B cell (primary cell): ENCODE data around the gene NOS1AP. TPM values are rescaled to one million over a fixed set of nuclear protein-coding genes. Genes with fewer than 3 reads are reported as not detected.

ENCODE experiments used
- ATAC-seq: fragments of 200-7000 bp; cut with Tn5 transposase; one replicate; pipeline ENCODE4 v1.10.0; 2021; ENCODE audit warnings: low read depth, mild to moderate bottlenecking, moderate number of reproducible peaks, moderate library complexity
- CTCF ChIA-PET: fragments of 350-600 bp; sonication (Branson Sonifier 250); formaldehyde crosslinking; loops from one replicate; lab custom pipeline; 2021; ENCODE audit warnings: antibody characterized with exemption, inconsistent platforms; lab: Charles Lee
- POLR2A ChIA-PET: fragments of 350-600 bp; sonication (Branson Sonifier 250); formaldehyde crosslinking; loops from one replicate; lab custom pipeline; 2021; ENCODE audit warnings: antibody characterized with exemption; lab: Charles Lee
- DNase-seq: peaks from one replicate; pipeline ENCODE4 v3.0.0; 2013
- H2AFZ ChIP-seq: 2 replicates; pipeline ENCODE4 v1.6.1; 2012; ENCODE audit warnings: mild to moderate bottlenecking, low read depth, low read length; ENCODE audit not compliant: insufficient read depth, poor library complexity, severe bottlenecking
- H3K27ac ChIP-seq, 2 donors: 1 replicate in 1 of 2; 2 replicates in 1 of 2; pipeline ENCODE4 v1.5.1; 2012 to 2013; ENCODE audit warnings: low read length in 2 of 2, mild to moderate bottlenecking in 2 of 2, moderate library complexity in 1 of 2
- H3K27me3 ChIP-seq, 4 experiments: fragments of 200-600 bp in 1 of 4; sonication (generic) in 1 of 4; replicated peaks in 1 of 4; 1 replicate in 2 of 4; 2 replicates in 2 of 4; pipeline versions ENCODE4 v1.6.1 to v1.7.0; 2013 to 2016; ENCODE audit warnings: low read length in 3 of 4, mild to moderate bottlenecking in 2 of 4, mixed read lengths in 1 of 4, moderate library complexity in 1 of 4; ENCODE audit not compliant: insufficient read depth in 4 of 4, control insufficient read depth in 3 of 4; ENCODE audit errors: control extremely low read depth in 1 of 4
- H3K36me3 ChIP-seq, 2 experiments: replicated peaks in 1 of 2; 1 replicate in 1 of 2; 2 replicates in 1 of 2; pipeline versions ENCODE4 v1.6.1 to v1.7.1; 2013; ENCODE audit warnings: low read length in 1 of 2; ENCODE audit not compliant: insufficient read depth in 2 of 2, control insufficient read depth in 1 of 2; ENCODE audit errors: control extremely low read depth in 1 of 2, extremely low read depth in 1 of 2
- H3K4me1 ChIP-seq, 2 donors: fragments of 200-600 bp in 1 of 2; sonication (generic) in 1 of 2; 1 replicate in 1 of 2; 2 replicates in 1 of 2; pipeline versions ENCODE4 v1.5.1 to v1.6.1; 2013 to 2017; ENCODE audit warnings: low read length in 2 of 2; ENCODE audit not compliant: control insufficient read depth in 2 of 2, insufficient read depth in 2 of 2
- H3K4me2 ChIP-seq: replicated peaks from 2 replicates; pipeline ENCODE3; 2012; ENCODE audit warnings: mild to moderate bottlenecking, low read depth, low read length; ENCODE audit not compliant: poor library complexity, severe bottlenecking
- H3K4me3 ChIP-seq, 5 experiments: fragments of 200-600 bp in 1 of 5; sonication (generic) in 1 of 5; 1 replicate in 3 of 5; 2 replicates in 2 of 5; pipeline versions ENCODE4 v1.5.1 to v1.7.0; 2011 to 2016; ENCODE audit warnings: low read length in 4 of 5, mild to moderate bottlenecking in 4 of 5, low read depth in 2 of 5, control low read depth in 1 of 5, moderate library complexity in 1 of 5; ENCODE audit not compliant: insufficient read depth in 1 of 5; ENCODE audit errors: control extremely low read depth in 1 of 5, extremely low read depth in 1 of 5
- H3K79me2 ChIP-seq: fragments of 200-600 bp; sonication (generic); one replicate; pipeline ENCODE4 v1.6.0; 2016; ENCODE audit warnings: low read length; ENCODE audit not compliant: control insufficient read depth, insufficient read depth
- H3K9ac ChIP-seq: fragments of 200-600 bp; sonication (generic); 2 replicates; pipeline ENCODE4 v1.6.1; 2017; ENCODE audit warnings: mild to moderate bottlenecking, low read length, moderate library complexity
- H3K9me3 ChIP-seq, 3 donors: one replicate each; pipeline versions ENCODE4 v1.6.1 to v1.7.1; 2013; ENCODE audit warnings: low read length in 2 of 3; ENCODE audit not compliant: control insufficient read depth in 2 of 3, insufficient read depth in 1 of 3; ENCODE audit errors: control extremely low read depth in 1 of 3
- H4K20me1 ChIP-seq: 2 replicates; pipeline ENCODE4 v1.6.0; 2012; ENCODE audit warnings: mild to moderate bottlenecking, low read length; ENCODE audit not compliant: insufficient read depth, control insufficient read depth, poor library complexity, severe bottlenecking
- H3K27ac Mint-ChIP-seq: one replicate; pipeline ENCODE4 v1.8.0; 2021; ENCODE audit warnings: mixed read lengths
- H3K27me3 Mint-ChIP-seq: one replicate; pipeline ENCODE4 v1.8.0; 2021; ENCODE audit warnings: mixed read lengths
- H3K4me1 Mint-ChIP-seq: one replicate; pipeline ENCODE4 v1.8.0; 2021; ENCODE audit warnings: mixed read lengths
- H3K4me3 Mint-ChIP-seq: one replicate; pipeline ENCODE4 v1.8.0; 2021; ENCODE audit warnings: mixed read lengths
- H3K9me3 Mint-ChIP-seq: one replicate; pipeline ENCODE4 v1.8.0; 2022; ENCODE audit warnings: mixed read lengths; ENCODE audit not compliant: insufficient read depth
- CTCF ChIP-seq: fragments of 200-600 bp; IDR thresholded peaks from one replicate; pipeline ENCODE4 v1.8.0; 2022; ENCODE audit warnings: antibody characterized with exemption, mild to moderate bottlenecking
- EZH2 ChIP-seq: IDR thresholded peaks from 2 replicates; pipeline ENCODE4 v1.6.1; 2012; ENCODE audit warnings: borderline replicate concordance, low read depth, mild to moderate bottlenecking, moderate library complexity, low read length; ENCODE audit not compliant: insufficient read depth, poor library complexity, severe bottlenecking
- WGBS: methylation state at CpG from one replicate; pipeline ENCODE4 v1.1.5; 2013; ENCODE audit warnings: missing lambda C conversion rate; ENCODE audit not compliant: insufficient coverage; 5-methylcytosine and 5-hydroxymethylcytosine counted together
- intact Hi-C: fragments of 100-400 bp; cut with micrococcal nuclease; formaldehyde crosslinking; loops from one replicate; pipeline ENCODE4 v1.10.0; 2022
- polyA plus RNA-seq: library from polyadenylated mRNA; depleted of rRNA; stranded (reverse); fragments of >200 nt; gene quantifications from 2 replicates; pipeline ENCODE4 v1.2.3, GENCODE V29; 2012
- total RNA-seq, 2 donors: library from RNA; stranded (reverse); fragments of 120-200 nt in 1 of 2; gene quantifications; 1 replicate in 1 of 2; 2 replicates in 1 of 2; pipeline versions ENCODE4 v1.2.3 to v1.2.4, GENCODE V29; 2013 to 2022

The NOS1AP gene
- total and polyA plus RNA-seq, 2 donors (not counting 1 experiment from before 2014, with no cell fraction given): 0.32 TPM; not detected in 1

- intact Hi-C loops: no loop called here
- Histone ChIP-seq H3K27ac (no peak overlapping the region), H3K4me1 (no peaks in the 10 kb centered on the region), H3K4me2 (no peak overlapping the region), H4K20me1 (no peaks in the 10 kb centered on the region), H3K27me3 (peaks cover 0 to 5% (median 0%) of the 10 kb centered on the region in 4 experiments), H3K4me3 (no peak overlapping the region), H3K9me3 (no peaks in the 10 kb centered on the region), H2AFZ (no peak overlapping the region), H3K36me3 (no peaks in the 10 kb centered on the region), H3K79me2 (no peaks in the 10 kb centered on the region), H3K9ac (no peak overlapping the region)
- Mint-ChIP-seq H3K9me3 (no peaks in the 10 kb centered on the region), H3K4me3 (no peak overlapping the region), H3K27me3 (peaks cover 39% of the 10 kb centered on the region), H3K4me1 (no peaks in the 10 kb centered on the region), H3K27ac (no peak overlapping the region)
- no peak for TF ChIP-seq EZH2
- no peak for TF ChIP-seq CTCF
- ATAC-seq: no peak
- POLR2A ChIA-PET: no interaction called here
- CTCF ChIA-PET: no interaction called here
- no peak for DNase-seq
Measured at GRCh38 chr1:162333991-162334390, 264.5 kb downstream of the NOS1AP start.

- no peak overlapping the region for H3K9ac ChIP-seq
- H3K4me3 ChIP-seq: no peak overlapping the region
- no peaks in the 10 kb centered on the region for H3K4me1 Mint-ChIP-seq
- H3K79me2 ChIP-seq: no peaks in the 10 kb centered on the region
- ChIA-PET POLR2A (no interaction called here), CTCF (no interaction called here)
- ATAC-seq (no peak), DNase-seq (no peak)
- no peak overlapping the region for H2AFZ ChIP-seq
- intact Hi-C loops: no loop called here
- no peak overlapping the region for H3K27ac ChIP-seq
- H3K9me3 ChIP-seq: no peaks in the 10 kb centered on the region
- H3K27ac Mint-ChIP-seq: no peak overlapping the region
- no peak overlapping the region for H3K4me2 ChIP-seq
- TF ChIP-seq EZH2 (no peak), CTCF (no peak)
- WGBS: 62% methylated on average over 2 of the region's 5 CpGs
- H4K20me1 ChIP-seq: no peaks in the 10 kb centered on the region
- H3K36me3 ChIP-seq: no peaks in the 10 kb centered on the region
- no peak overlapping the region for H3K4me3 Mint-ChIP-seq
- H3K27me3 Mint-ChIP-seq: peaks cover 39% of the 10 kb centered on the region
- H3K4me1 ChIP-seq: no peaks in the 10 kb centered on the region
- no peaks in the 10 kb centered on the region for H3K9me3 Mint-ChIP-seq
- peaks cover 0 to 5% (median 0%) of the 10 kb centered on the region in 4 experiments for H3K27me3 ChIP-seq
Measured at GRCh38 chr1:162335126-162335525, 265.6 kb downstream of the NOS1AP start.
